Uterus (tissue), 2 donors: ENCODE data around the gene INPP5K.

Source experiments
- CTCF ChIP-seq, 4 experiments: fragments of 200-600 bp in 2 of 4; fragments of 450-650 bp in 2 of 4; sonication (generic) in 2 of 4; IDR thresholded peaks; one replicate each; pipeline ENCODE4 v1.5.1; 2016 to 2019; ENCODE audit warnings: antibody characterized with exemption in 4 of 4, mild to moderate bottlenecking in 2 of 4, moderate library complexity in 1 of 4
- POLR2A ChIP-seq, 2 donors: fragments of 450-650 bp; IDR thresholded peaks; one replicate each; pipeline ENCODE4 v1.6.1; 2016; ENCODE audit warnings: antibody characterized with exemption in 2 of 2, mild to moderate bottlenecking in 1 of 2, moderate library complexity in 1 of 2

DNA sequence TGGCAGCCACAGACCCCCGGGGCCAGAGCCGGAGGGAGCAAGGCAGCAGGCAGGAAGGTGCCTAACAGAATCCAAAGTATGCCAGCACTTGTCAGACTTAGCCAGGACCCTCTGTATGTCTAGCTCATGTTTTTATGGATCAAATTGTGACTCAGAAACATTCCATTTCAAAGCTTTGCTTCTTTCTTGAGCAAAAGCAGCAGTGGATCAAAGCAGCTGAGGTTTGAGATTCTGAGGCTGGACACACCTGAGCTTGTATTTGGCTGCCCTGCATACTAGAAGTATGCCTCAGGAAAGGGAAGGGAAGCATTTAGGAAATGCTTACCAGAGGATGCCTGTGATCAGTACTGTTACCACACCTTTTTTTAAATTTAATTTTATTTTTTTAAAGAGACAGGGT, 18.2 kb downstream of the INPP5K start:
- TF ChIP-seq CTCF (IDR thresholded peaks at IDR 0.05), result no peak
- TF ChIP-seq POLR2A (IDR thresholded peaks at IDR 0.05), result no peak
